ENCODE results near the gene IDH1.

GRCh38 chr2:208266553-208266893 lies 11.7 kb upstream of the IDH1 start:
- TF ChIP-seq POLR2AphosphoS5 (IDR thresholded peaks at IDR 0.05) (no peak), CTCF (IDR thresholded peaks at IDR 0.05) (no peak)

Measured in gastroesophageal sphincter (tissue), 3 donors.